Caco-2 (cell line): Measurements from ENCODE around the gene SAAL1. TPM values are rescaled to one million over a fixed set of nuclear protein-coding genes. Genes with fewer than 3 reads are reported as not detected.

Experiments
- BruUV-seq: library from RNA; stranded (reverse); fragments of 400-500 nt; replicated peaks from 2 replicates; lab custom pipeline; 2021; lab: Mats Ljungman, UMichigan
- CTCF ChIA-PET: fragments of 300-600 bp; sonication (Branson Sonifier 250); formaldehyde crosslinking; loops from one replicate; lab custom pipeline; 2022; ENCODE audit warnings: antibody characterized with exemption; lab: Charles Lee
- POLR2A ChIA-PET: fragments of 300-600 bp; sonication (Branson Sonifier 250); formaldehyde crosslinking; loops from one replicate; lab custom pipeline; 2022; ENCODE audit warnings: antibody characterized with exemption; lab: Charles Lee
- DNase-seq, 2 experiments: peaks; one replicate each; pipeline versions ENCODE4 v3.0.0 to v3.0.0-alpha.2; 2020 to 2022
- H3K27me3 ChIP-seq: replicated peaks from 2 replicates; pipeline ENCODE4 v1.6.0; 2011; ENCODE audit warnings: low read length; ENCODE audit not compliant: control insufficient read depth, insufficient read depth
- H3K36me3 ChIP-seq: 2 replicates; pipeline ENCODE4 v1.5.1; 2011; ENCODE audit warnings: low read length; ENCODE audit not compliant: control insufficient read depth, insufficient read depth
- H3K4me1 ChIP-seq: fragments of 250-450 bp; sonication (Bioruptor Pico); 2 replicates; pipeline ENCODE4 v1.5.1; 2020; ENCODE audit warnings: mild to moderate bottlenecking
- H3K4me3 ChIP-seq: 2 replicates; pipeline ENCODE4 v1.5.1; 2011; ENCODE audit warnings: low read depth, mild to moderate bottlenecking, control low read depth, low read length
- H3K9me3 ChIP-seq: fragments of 250-450 bp; sonication (Bioruptor Pico); 2 replicates; pipeline ENCODE4 v1.5.1; 2020; ENCODE audit warnings: mild to moderate bottlenecking, moderate library complexity
- H3K27ac Mint-ChIP-seq: one replicate; pipeline ENCODE4 v1.8.0; 2022; ENCODE audit warnings: mixed read lengths; ENCODE audit not compliant: unreplicated experiment
- H3K27me3 Mint-ChIP-seq: one replicate; pipeline ENCODE4 v1.8.0; 2022; ENCODE audit warnings: mixed read lengths; ENCODE audit not compliant: insufficient read depth, unreplicated experiment
- H3K36me3 Mint-ChIP-seq: one replicate; pipeline ENCODE4 v1.8.0; 2022; ENCODE audit warnings: mild to moderate bottlenecking, mixed read lengths; ENCODE audit not compliant: insufficient read depth, unreplicated experiment
- H3K4me1 Mint-ChIP-seq: one replicate; pipeline ENCODE4 v1.8.0; 2022; ENCODE audit warnings: low read depth, mixed read lengths; ENCODE audit not compliant: unreplicated experiment
- H3K4me3 Mint-ChIP-seq: one replicate; pipeline ENCODE4 v1.8.0; 2022; ENCODE audit warnings: mild to moderate bottlenecking, moderate library complexity, mixed read lengths; ENCODE audit not compliant: unreplicated experiment
- H3K9me3 Mint-ChIP-seq: one replicate; pipeline ENCODE4 v1.8.0; 2022; ENCODE audit warnings: mixed read lengths; ENCODE audit not compliant: unreplicated experiment
- CTCF ChIP-seq, 2 experiments: fragments of 200-600 bp in 1 of 2; IDR thresholded peaks; 1 replicate in 1 of 2; 2 replicates in 1 of 2; pipeline versions ENCODE4 v1.5.1 to v1.8.0; 2011 to 2022; ENCODE audit warnings: antibody characterized with exemption in 1 of 2, control low read depth in 1 of 2, inconsistent platforms in 1 of 2, low read depth in 1 of 2, low read length in 1 of 2, mild to moderate bottlenecking in 1 of 2, moderate library complexity in 1 of 2; ENCODE audit not compliant: insufficient read depth in 1 of 2, severe bottlenecking in 1 of 2, unreplicated experiment in 1 of 2
- intact Hi-C: fragments of 100-400 bp; cut with micrococcal nuclease; formaldehyde crosslinking; loops from one replicate; pipeline ENCODE4 v1.10.0; 2022; ENCODE audit not compliant: unreplicated experiment
- total RNA-seq: library from RNA; stranded (reverse); gene quantifications from 2 replicates; pipeline ENCODE4 v1.2.3, GENCODE V29; 2022

Gene SAAL1
- total RNA-seq, 1 experiment from 2014 or later: 43.1 TPM

- Mint-ChIP-seq H3K27ac (no peak overlapping the region), H3K4me1 (no peaks in the 10 kb centered on the region), H3K27me3 (peaks cover 20% of the 10 kb centered on the region), H3K36me3 (no peaks in the 10 kb centered on the region), H3K9me3 (no peaks in the 10 kb centered on the region), H3K4me3 (no peak overlapping the region)
- intact Hi-C loops: no loop called here
- Histone ChIP-seq H3K9me3 (no peaks in the 10 kb centered on the region), H3K4me3 (no peak overlapping the region), H3K4me1 (no peaks in the 10 kb centered on the region), H3K36me3 (no peaks in the 10 kb centered on the region), H3K27me3 (0 out of 2 replicates have a peak, but pooled peaks cover 1% of the 10 kb centered on the region)
- POLR2A ChIA-PET: no interaction called here
- no peak for DNase-seq
- TF ChIP-seq CTCF (IDR thresholded peaks at IDR 0.05; ENCODE audit: insufficient read depth in 1 of 2, low read depth in 1 of 2, low read length in 1 of 2, severe bottlenecking in 1 of 2, unreplicated experiment in 1 of 2): no peak
- CTCF ChIA-PET: no interaction called here
- BruUV-seq: no TSS peak
Measured at GRCh38 chr11:18145025-18145424, 39.1 kb upstream of the SAAL1 start.

- no peak for DNase-seq
- H3K27me3 ChIP-seq: 0 out of 2 replicates have a peak, but pooled peaks cover 1% of the 10 kb centered on the region
- H3K9me3 ChIP-seq: no peaks in the 10 kb centered on the region
- no peak overlapping the region for H3K4me3 ChIP-seq
- ChIA-PET POLR2A (no interaction called here), CTCF (no interaction called here)
- intact Hi-C loops: no loop called here
- no peaks in the 10 kb centered on the region for H3K4me1 Mint-ChIP-seq
- no TSS peak for BruUV-seq
- no peak overlapping the region for H3K27ac Mint-ChIP-seq
- peaks cover 20% of the 10 kb centered on the region for H3K27me3 Mint-ChIP-seq
- H3K4me3 Mint-ChIP-seq: no peak overlapping the region
- H3K4me1 ChIP-seq: no peaks in the 10 kb centered on the region
- H3K9me3 Mint-ChIP-seq: no peaks in the 10 kb centered on the region
- H3K36me3 Mint-ChIP-seq: no peaks in the 10 kb centered on the region
- no peaks in the 10 kb centered on the region for H3K36me3 ChIP-seq
- no peak for TF ChIP-seq CTCF (IDR thresholded peaks at IDR 0.05; ENCODE audit: insufficient read depth in 1 of 2, low read depth in 1 of 2, low read length in 1 of 2, severe bottlenecking in 1 of 2, unreplicated experiment in 1 of 2)
Measured at GRCh38 chr11:18144243-18144642, 38.4 kb upstream of the SAAL1 start.

- no peak overlapping the region for H3K27ac Mint-ChIP-seq
Measured at GRCh38 chr11:18140145-18140544, 34.3 kb upstream of the SAAL1 start.

More at GRCh38 chr11:18140145-18140544, 34.3 kb upstream of the SAAL1 start:
- H3K4me1 Mint-ChIP-seq: no peaks in the 10 kb centered on the region
- H3K36me3 Mint-ChIP-seq: no peaks in the 10 kb centered on the region
- H3K36me3 ChIP-seq: no peaks in the 10 kb centered on the region
- intact Hi-C loops: no loop called here
- POLR2A ChIA-PET: no interaction called here
- H3K4me1 ChIP-seq: no peaks in the 10 kb centered on the region
- no peak overlapping the region for H3K4me3 ChIP-seq
- CTCF ChIA-PET: no interaction called here
- no peaks in the 10 kb centered on the region for H3K9me3 Mint-ChIP-seq
- no peak overlapping the region for H3K4me3 Mint-ChIP-seq
- no peak for DNase-seq
- no peaks in the 10 kb centered on the region for H3K27me3 ChIP-seq
- peaks cover 8% of the 10 kb centered on the region for H3K27me3 Mint-ChIP-seq
- no peaks in the 10 kb centered on the region for H3K9me3 ChIP-seq
- no TSS peak for BruUV-seq
- no peak for TF ChIP-seq CTCF (IDR thresholded peaks at IDR 0.05; ENCODE audit: insufficient read depth in 1 of 2, low read depth in 1 of 2, low read length in 1 of 2, severe bottlenecking in 1 of 2, unreplicated experiment in 1 of 2)
